ENCODE results near the gene DPYD. TPM values are rescaled to one million over a fixed set of nuclear protein-coding genes. Genes with fewer than 3 reads are reported as not detected.

The DPYD gene
- 0.34 to 0.46 TPM (median 0.37 TPM) in 3 replicates for total RNA-seq (2021)
- percentile 13 among the genes with signal in this experiment for Bru-seq, nascent RNA
- long read RNA-seq, experiment 1, partial matches to known transcripts = 0 of 2 reads
- long read RNA-seq, experiment 1, other reads (novel, unspliced or antisense) = 2 of 2 reads
- long read RNA-seq, experiment 2 = 0 reads
- long read RNA-seq, experiment 3, partial matches to known transcripts = 0 of 1 reads
- long read RNA-seq, experiment 3, other reads (novel, unspliced or antisense) = 1 of 1 reads

GRCh38 chr1:97920832-97921571 lies at the start of gene DPYD:
DPYD (minus strand) TSS chr1:97921034; CDS start chr1:97920922, 112 bp downstream.
- peak within 1 kb of the TSS; percentile 90 for H3K4me3 Mint-ChIP-seq
- H3K9me3 Mint-ChIP-seq = no peaks in the 10 kb centered on the region
- H3K36me3 Mint-ChIP-seq = no peaks in the 10 kb centered on the region
- CTCF ChIA-PET = interaction anchor here (2.8 kb wide), 1 partner anchor 132 kb away, joined by 7 read pairs; no protein-coding TSS in a partner anchor
- POLR2A ChIA-PET = interaction anchor here (0.7 to 1.0 kb wide), 2 partner anchors 56 to 123 kb away, joined by 3 read pairs; no protein-coding TSS in a partner anchor
- H3K4me1 Mint-ChIP-seq = peaks cover 24% of the 10 kb centered on the region
- peak; percentile 93 for ATAC-seq
- DNase-seq (ENCODE audit: low spot score) = peak; percentile 87
- H3K27ac Mint-ChIP-seq = peak within 1 kb of the TSS; percentile 94
- H3K27me3 Mint-ChIP-seq (ENCODE audit: low read depth) = peaks cover 27% of the 10 kb centered on the region
- TF ChIP-seq FOXJ3 (CRISPR knock-in tag; IDR thresholded peaks at IDR 0.05; ENCODE audit: borderline replicate concordance) = no peak
- TF ChIP-seq PRRX2 (CRISPR knock-in tag; IDR thresholded peaks at IDR 0.05) = no peak
- peak; percentile 57; the same call in 1 of the 2 replicates for TF ChIP-seq FOXP1 (CRISPR knock-in tag; IDR thresholded peaks at IDR 0.05; ENCODE audit: borderline replicate concordance)
- TF ChIP-seq ZBTB21 (CRISPR knock-in tag; IDR thresholded peaks at IDR 0.05; ENCODE audit: borderline replicate concordance) = no peak
- TF ChIP-seq RELA (CRISPR knock-in tag; IDR thresholded peaks at IDR 0.05; ENCODE audit: borderline replicate concordance) = no peak
- no peak for TF ChIP-seq NFYB (CRISPR knock-in tag; conservative IDR thresholded peaks at IDR 0.05; ENCODE audit: low read depth)
- TF ChIP-seq CREB1 (CRISPR knock-in tag; IDR thresholded peaks at IDR 0.05) = no peak
- TF ChIP-seq ZNF423 (CRISPR knock-in tag; IDR thresholded peaks at IDR 0.05) = no peak
- TF ChIP-seq ZNF138 (CRISPR knock-in tag; conservative IDR thresholded peaks at IDR 0.05) = no peak
- no peak for TF ChIP-seq CTCF (IDR thresholded peaks at IDR 0.05)
- 0 out of 2 replicates have a peak, but pooled peaks have one; percentile 20 for TF ChIP-seq E2F5 (CRISPR knock-in tag; IDR thresholded peaks at IDR 0.05)
- no peak for TF ChIP-seq ZBTB43 (CRISPR knock-in tag; IDR thresholded peaks at IDR 0.05)

- no peak for ATAC-seq
- Mint-ChIP-seq H3K4me1 (no peaks in the 10 kb centered on the region), H3K27me3 (ENCODE audit: low read depth) (no peaks in the 10 kb centered on the region), H3K4me3 (no peak overlapping the region), H3K27ac (no peak overlapping the region), H3K36me3 (no peaks in the 10 kb centered on the region), H3K9me3 (no peaks in the 10 kb centered on the region)
- DNase-seq (ENCODE audit: low spot score) = no peak
- ChIA-PET CTCF (no interaction called here), POLR2A (no interaction called here)
- TF ChIP-seq FOXP1 (CRISPR knock-in tag; IDR thresholded peaks at IDR 0.05; ENCODE audit: borderline replicate concordance) (no peak), SP1 (CRISPR knock-in tag; conservative IDR thresholded peaks at IDR 0.05) (no peak)
Measured at GRCh38 chr1:97960470-97960869, 39.6 kb upstream of the DPYD start.

GRCh38 chr1:97947695-97948094 lies 26.9 kb upstream of the DPYD start:
- Mint-ChIP-seq H3K27ac (no peak overlapping the region), H3K27me3 (ENCODE audit: low read depth) (no peaks in the 10 kb centered on the region), H3K9me3 (no peaks in the 10 kb centered on the region), H3K4me3 (no peak overlapping the region), H3K36me3 (no peaks in the 10 kb centered on the region), H3K4me1 (no peaks in the 10 kb centered on the region)
- ChIA-PET POLR2A (no interaction called here), CTCF (no interaction called here)
- TF ChIP-seq FOXK1 (CRISPR knock-in tag; IDR thresholded peaks at IDR 0.05) (no peak), ATF1 (CRISPR knock-in tag; IDR thresholded peaks at IDR 0.05) (no peak), E2F5 (CRISPR knock-in tag; IDR thresholded peaks at IDR 0.05) (no peak)
- ATAC-seq (no peak), DNase-seq (ENCODE audit: low spot score) (no peak)

All from WTC11 (cell line).